SK-N-SH treated with all-trans-retinoic acid at 6 μM for 48 hours (cell line): Measurements from ENCODE around the gene DYNC1I1.
A peak's percentile ranks its signal among the peaks of the same experiment; 100 is the strongest.

Source experiments
- ATAC-seq: fragments of 200-7000 bp; cut with Tn5 transposase; 3 replicates; pipeline ENCODE4 v1.9.1; 2020; ENCODE audit warnings: mild to moderate bottlenecking, moderate library complexity
- ARNTL ChIP-seq: fragments of 450-650 bp; formaldehyde crosslinking; IDR thresholded peaks from 2 replicates; pipeline ENCODE4 v1.5.0; 2020; ENCODE audit warnings: low read depth, mild to moderate bottlenecking, moderate library complexity, borderline replicate concordance
- BACH2 ChIP-seq: fragments of 250-450 bp; sonication (Bioruptor Pico); IDR thresholded peaks from 2 replicates; pipeline ENCODE4 v1.9.0; 2021; ENCODE audit warnings: mild to moderate bottlenecking, borderline replicate concordance
- CREB5 ChIP-seq: fragments of 250-450 bp; sonication (Bioruptor Pico); IDR thresholded peaks from 2 replicates; pipeline ENCODE4 v1.5.1; 2020; ENCODE audit warnings: low read depth, mild to moderate bottlenecking, moderate library complexity
- CSDC2 ChIP-seq: fragments of 250-450 bp; sonication (Bioruptor Pico); IDR thresholded peaks from 2 replicates; pipeline ENCODE4 v1.5.0; 2020; ENCODE audit warnings: mild to moderate bottlenecking, moderate library complexity
- CSRNP3 ChIP-seq: fragments of 250-450 bp; sonication (Bioruptor Pico); IDR thresholded peaks from 2 replicates; pipeline ENCODE4 v1.5.1; 2021; ENCODE audit warnings: mild to moderate bottlenecking, moderate library complexity
- ESRRG ChIP-seq: fragments of 250-450 bp; sonication (Bioruptor Pico); IDR thresholded peaks from 2 replicates; pipeline ENCODE4 v1.6.1; 2021; ENCODE audit warnings: mild to moderate bottlenecking
- GLIS3 ChIP-seq: fragments of 250-450 bp; sonication (Bioruptor Pico); IDR thresholded peaks from 2 replicates; pipeline ENCODE4 v1.5.0; 2020; ENCODE audit warnings: mild to moderate bottlenecking, moderate library complexity
- ISL1 ChIP-seq: fragments of 250-450 bp; sonication (Bioruptor Pico); IDR thresholded peaks from 2 replicates; pipeline ENCODE4 v2.1.2; 2022; ENCODE audit warnings: mild to moderate bottlenecking, moderate library complexity
- OSR1 ChIP-seq: fragments of 250-450 bp; sonication (Bioruptor Pico); IDR thresholded peaks from 2 replicates; pipeline ENCODE4 v1.8.0; 2022; ENCODE audit warnings: moderate library complexity, mild to moderate bottlenecking, inconsistent platforms
- POU6F1 ChIP-seq: fragments of 250-450 bp; sonication (Bioruptor Pico); IDR thresholded peaks from 2 replicates; pipeline ENCODE4 v1.8.0; 2021; ENCODE audit warnings: low read depth, mild to moderate bottlenecking, moderate library complexity, borderline replicate concordance
- PPARA ChIP-seq: fragments of 250-450 bp; sonication (Bioruptor Pico); IDR thresholded peaks from 2 replicates; pipeline ENCODE4 v1.5.0; 2020; ENCODE audit warnings: mild to moderate bottlenecking, borderline replicate concordance
- RARB ChIP-seq: fragments of 250-450 bp; sonication (Bioruptor Pico); IDR thresholded peaks from 2 replicates; pipeline ENCODE4 v1.8.0; 2021; ENCODE audit warnings: mild to moderate bottlenecking, moderate library complexity
- SNAI2 ChIP-seq: fragments of 250-450 bp; sonication (Bioruptor Pico); IDR thresholded peaks from 2 replicates; pipeline ENCODE4 v1.5.0; 2020; ENCODE audit warnings: mild to moderate bottlenecking, moderate library complexity
- TCF4 ChIP-seq: fragments of 250-450 bp; sonication (Bioruptor Pico); IDR thresholded peaks from 2 replicates; pipeline ENCODE4 v1.8.0; 2021; ENCODE audit warnings: mild to moderate bottlenecking, moderate library complexity, borderline replicate concordance
- TOX ChIP-seq: fragments of 250-450 bp; sonication (Bioruptor Pico); IDR thresholded peaks from 2 replicates; pipeline ENCODE4 v1.8.0; 2021; ENCODE audit warnings: mild to moderate bottlenecking, moderate library complexity, borderline replicate concordance
- TSHZ2 ChIP-seq: fragments of 250-450 bp; sonication (Bioruptor Pico); IDR thresholded peaks from 2 replicates; pipeline ENCODE4 v1.5.0; 2020; ENCODE audit warnings: mild to moderate bottlenecking, moderate library complexity
- ZFP30 ChIP-seq: fragments of 450-650 bp; formaldehyde crosslinking; IDR thresholded peaks from 2 replicates; pipeline ENCODE4 v1.5.0; 2022; ENCODE audit warnings: mild to moderate bottlenecking, moderate library complexity
- ZNF565 ChIP-seq: fragments of 450-650 bp; formaldehyde crosslinking; conservative IDR thresholded peaks from 2 replicates; pipeline ENCODE4 v1.5.0; 2020; ENCODE audit warnings: low read depth, mild to moderate bottlenecking, moderate library complexity
- ZNF70 ChIP-seq: fragments of 450-650 bp; formaldehyde crosslinking; IDR thresholded peaks from 2 replicates; pipeline ENCODE4 v1.5.0; 2020; ENCODE audit warnings: mild to moderate bottlenecking, moderate library complexity
- ZNF8 ChIP-seq: fragments of 450-650 bp; formaldehyde crosslinking; IDR thresholded peaks from 2 replicates; pipeline ENCODE4 v1.5.0; 2020; ENCODE audit warnings: mild to moderate bottlenecking, moderate library complexity

Gene DYNC1I1

GRCh38 chr7:96004578-96004977 is 232.2 kb downstream of the DYNC1I1 start:
- TF ChIP-seq TSHZ2 (CRISPR knock-in tag) (peak; percentile 56; the same call in 1 of the 2 replicates), CSDC2 (CRISPR knock-in tag) (no peak), ARNTL (no peak), CSRNP3 (CRISPR knock-in tag) (0 out of 2 replicates have a peak, but pooled peaks have one; percentile 50), TCF4 (CRISPR knock-in tag) (peak; percentile 96), ZNF8 (CRISPR knock-in tag) (0 out of 2 replicates have a peak, but pooled peaks have one; percentile 11)
- peak; percentile 89 for ATAC-seq

- TF ChIP-seq RARB = no peak
- TF ChIP-seq POU6F1 (CRISPR knock-in tag) = no peak
- no peak for TF ChIP-seq CREB5 (CRISPR knock-in tag)
- no peak for TF ChIP-seq ZNF70 (CRISPR knock-in tag)
- TF ChIP-seq ESRRG = no peak
- no peak for TF ChIP-seq ARNTL
- no peak for TF ChIP-seq PPARA (CRISPR knock-in tag)
- no peak for TF ChIP-seq GLIS3 (CRISPR knock-in tag)
- TF ChIP-seq TCF4 (CRISPR knock-in tag) = no peak
- no peak for TF ChIP-seq TSHZ2 (CRISPR knock-in tag)
- no peak for ATAC-seq
Measured at GRCh38 chr7:96005271-96005670, 232.9 kb downstream of the DYNC1I1 start.

- ATAC-seq = no peak
- TF ChIP-seq ZFP30 (CRISPR knock-in tag) (no peak), ZNF565 (CRISPR knock-in tag) (no peak), ISL1 (no peak), CSDC2 (CRISPR knock-in tag) (no peak), ZNF70 (CRISPR knock-in tag) (no peak), ZNF8 (CRISPR knock-in tag) (no peak), BACH2 (no peak), CREB5 (CRISPR knock-in tag) (no peak), POU6F1 (CRISPR knock-in tag) (no peak), GLIS3 (CRISPR knock-in tag) (no peak), ESRRG (no peak), TOX (CRISPR knock-in tag) (no peak), OSR1 (CRISPR knock-in tag) (no peak), SNAI2 (CRISPR knock-in tag) (no peak)
Measured at GRCh38 chr7:96009148-96009547, 236.8 kb downstream of the DYNC1I1 start.
